ENCODE measurements around the gene FSTL4.

DNA sequence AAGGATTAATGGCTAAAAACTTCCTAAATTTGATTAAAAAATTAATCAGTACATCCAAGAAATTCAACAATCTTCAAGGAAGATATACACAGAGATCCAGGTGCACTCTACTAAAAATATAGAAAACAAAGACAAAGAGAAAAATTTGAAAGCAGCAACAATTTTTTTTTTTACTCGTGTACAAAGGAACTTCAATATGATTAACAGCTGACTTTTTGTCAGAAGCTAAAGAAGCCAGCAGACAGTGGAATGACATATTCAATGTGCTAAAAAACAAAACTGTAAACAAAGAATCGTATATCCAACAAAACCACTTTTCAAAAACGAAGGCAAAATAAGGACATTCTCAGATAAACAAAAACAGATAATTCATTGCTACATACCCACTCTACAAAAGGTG, 234.6 kb downstream of the FSTL4 start:
- no peak for TF ChIP-seq CTCF (conservative IDR thresholded peaks at IDR 0.05)
- TF ChIP-seq EZH2 (IDR thresholded peaks at IDR 0.05; ENCODE audit: low read depth), result no peak
